ENCODE data around the gene FAM114A2.

The FAM114A2 gene

DNA sequence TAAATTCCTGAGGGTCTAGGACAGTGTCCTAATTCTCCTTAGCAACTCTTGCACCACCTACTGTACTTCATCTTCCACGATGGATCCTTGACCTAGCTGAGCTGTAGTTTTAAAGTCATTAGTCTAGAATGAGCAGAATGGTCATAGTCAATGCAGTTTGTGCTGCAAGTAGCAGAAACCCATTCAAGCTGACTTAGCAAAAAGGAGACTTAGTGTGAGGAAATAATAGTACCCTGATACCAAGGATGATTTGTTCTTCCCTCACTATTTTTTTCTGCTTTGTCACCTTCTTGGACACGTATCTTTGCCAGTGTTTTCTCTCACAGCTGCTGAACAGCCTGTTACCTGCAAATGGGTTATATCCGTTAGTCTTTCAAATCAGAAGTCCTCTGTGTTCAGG lies 5.4 kb upstream of the FAM114A2 start:
- no peak for TF ChIP-seq MYC (IDR thresholded peaks at IDR 0.05; ENCODE audit: low read depth, low read length)
- TF ChIP-seq, protein P1, sequence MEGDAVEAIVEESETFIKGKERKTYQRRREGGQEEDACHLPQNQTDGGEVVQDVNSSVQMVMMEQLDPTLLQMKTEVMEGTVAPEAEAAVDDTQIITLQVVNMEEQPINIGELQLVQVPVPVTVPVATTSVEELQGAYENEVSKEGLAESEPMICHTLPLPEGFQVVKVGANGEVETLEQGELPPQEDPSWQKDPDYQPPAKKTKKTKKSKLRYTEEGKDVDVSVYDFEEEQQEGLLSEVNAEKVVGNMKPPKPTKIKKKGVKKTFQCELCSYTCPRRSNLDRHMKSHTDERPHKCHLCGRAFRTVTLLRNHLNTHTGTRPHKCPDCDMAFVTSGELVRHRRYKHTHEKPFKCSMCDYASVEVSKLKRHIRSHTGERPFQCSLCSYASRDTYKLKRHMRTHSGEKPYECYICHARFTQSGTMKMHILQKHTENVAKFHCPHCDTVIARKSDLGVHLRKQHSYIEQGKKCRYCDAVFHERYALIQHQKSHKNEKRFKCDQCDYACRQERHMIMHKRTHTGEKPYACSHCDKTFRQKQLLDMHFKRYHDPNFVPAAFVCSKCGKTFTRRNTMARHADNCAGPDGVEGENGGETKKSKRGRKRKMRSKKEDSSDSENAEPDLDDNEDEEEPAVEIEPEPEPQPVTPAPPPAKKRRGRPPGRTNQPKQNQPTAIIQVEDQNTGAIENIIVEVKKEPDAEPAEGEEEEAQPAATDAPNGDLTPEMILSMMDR (IDR thresholded peaks at IDR 0.05; ENCODE audit: low read depth, low read length): no peak
- TF ChIP-seq, protein P2, sequence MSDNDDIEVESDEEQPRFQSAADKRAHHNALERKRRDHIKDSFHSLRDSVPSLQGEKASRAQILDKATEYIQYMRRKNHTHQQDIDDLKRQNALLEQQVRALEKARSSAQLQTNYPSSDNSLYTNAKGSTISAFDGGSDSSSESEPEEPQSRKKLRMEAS (IDR thresholded peaks at IDR 0.05; ENCODE audit: low read depth, low read length): no peak
- TF ChIP-seq POLR2A (IDR thresholded peaks at IDR 0.05; ENCODE audit: extremely low read depth, insufficient read length): no peak
- no peak overlapping the region for H3K4me3 ChIP-seq (ENCODE audit: low read depth, low read length)
- no peak for DNase-seq (ENCODE audit: low read depth)

DNA sequence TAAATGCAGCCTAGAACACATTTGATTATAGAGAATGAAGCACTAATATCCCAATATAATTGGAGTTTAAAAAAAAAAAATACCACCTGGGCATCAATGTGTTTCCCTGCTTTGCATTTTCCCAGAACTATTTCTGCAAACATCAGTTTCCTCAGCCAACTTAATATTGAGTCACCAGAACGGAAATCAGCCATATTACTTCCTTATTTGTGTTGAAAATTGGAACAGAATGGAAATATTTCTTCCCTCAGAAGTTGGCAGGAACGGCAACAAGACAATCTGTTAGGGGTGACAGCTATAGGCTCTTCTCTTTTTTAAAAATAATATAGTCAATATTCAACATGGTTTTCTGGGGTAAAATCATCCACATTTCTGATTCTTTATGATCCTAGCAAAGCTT lies 4.1 kb upstream of the FAM114A2 start:
- H3K4me3 ChIP-seq (ENCODE audit: low read depth, low read length): no peak overlapping the region
- no peak for DNase-seq (ENCODE audit: low read depth)
- TF ChIP-seq, protein P1 (IDR thresholded peaks at IDR 0.05; ENCODE audit: low read depth, low read length): no peak
- TF ChIP-seq, protein P2 (IDR thresholded peaks at IDR 0.05; ENCODE audit: low read depth, low read length): no peak
- TF ChIP-seq MYC (IDR thresholded peaks at IDR 0.05; ENCODE audit: low read depth, low read length) (no peak), POLR2A (IDR thresholded peaks at IDR 0.05; ENCODE audit: extremely low read depth, insufficient read length) (no peak)

DNA sequence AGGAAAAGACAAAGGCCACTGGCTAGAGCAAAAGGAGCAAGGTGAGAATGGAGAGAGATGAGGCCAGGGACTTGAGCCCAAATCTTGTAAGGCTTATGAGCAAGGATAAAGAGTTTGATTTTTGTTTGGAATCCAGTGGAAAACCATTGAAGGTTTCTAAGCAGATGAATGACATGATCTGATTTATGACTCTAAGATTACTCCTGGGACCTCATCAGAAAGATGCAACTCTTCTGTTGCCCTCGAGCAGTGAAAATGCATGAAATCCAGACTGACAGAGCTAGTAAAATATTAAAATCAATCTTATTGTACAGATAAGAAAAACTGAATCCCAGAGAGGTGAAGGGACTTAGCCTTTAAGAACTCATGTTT lies 734 bp upstream of the FAM114A2 start:
- no peak for DNase-seq (ENCODE audit: low read depth)
- no peak for TF ChIP-seq POLR2A (IDR thresholded peaks at IDR 0.05; ENCODE audit: extremely low read depth, insufficient read length)
- no peak for TF ChIP-seq MYC (IDR thresholded peaks at IDR 0.05; ENCODE audit: low read depth, low read length)
- TF ChIP-seq, protein P2 (IDR thresholded peaks at IDR 0.05; ENCODE audit: low read depth, low read length): no peak
- TF ChIP-seq, protein P1 (IDR thresholded peaks at IDR 0.05; ENCODE audit: low read depth, low read length): no peak
- H3K4me3 ChIP-seq (ENCODE audit: low read depth, low read length): peak overlapping the region; percentile 95

DNA sequence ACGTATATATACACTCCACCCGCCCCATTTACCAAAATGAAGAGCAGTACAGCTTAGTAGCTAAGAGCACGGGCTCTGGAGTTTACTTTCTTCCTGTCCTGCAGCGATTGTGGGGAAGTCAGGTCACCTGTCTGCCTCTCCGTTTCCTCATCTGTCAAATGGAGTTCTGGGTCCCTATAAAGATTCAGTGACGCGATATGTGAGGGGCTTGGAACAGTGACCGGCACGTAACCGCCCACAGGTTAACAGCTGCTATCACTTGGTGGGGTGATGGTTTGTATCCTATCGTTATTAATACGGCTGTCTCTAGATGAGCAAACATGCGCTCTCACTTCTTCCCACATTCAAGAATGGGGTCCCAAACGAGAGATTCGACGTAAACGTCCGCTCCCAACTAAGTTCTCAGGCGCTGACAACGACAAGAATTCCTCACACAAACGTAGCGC lies 426 bp downstream of the FAM114A2 start:
- no peak for TF ChIP-seq POLR2A (IDR thresholded peaks at IDR 0.05; ENCODE audit: extremely low read depth, insufficient read length)
- TF ChIP-seq, protein P1 (IDR thresholded peaks at IDR 0.05; ENCODE audit: low read depth, low read length): no peak
- TF ChIP-seq, protein P2 (IDR thresholded peaks at IDR 0.05; ENCODE audit: low read depth, low read length): no peak
- TF ChIP-seq MYC (IDR thresholded peaks at IDR 0.05; ENCODE audit: low read depth, low read length): no peak; the same call in 1 of the 2 replicates
- H3K4me3 ChIP-seq (ENCODE audit: low read depth, low read length): peak overlapping the region; percentile 95
- DNase-seq (ENCODE audit: low read depth): peak; percentile 61

DNA sequence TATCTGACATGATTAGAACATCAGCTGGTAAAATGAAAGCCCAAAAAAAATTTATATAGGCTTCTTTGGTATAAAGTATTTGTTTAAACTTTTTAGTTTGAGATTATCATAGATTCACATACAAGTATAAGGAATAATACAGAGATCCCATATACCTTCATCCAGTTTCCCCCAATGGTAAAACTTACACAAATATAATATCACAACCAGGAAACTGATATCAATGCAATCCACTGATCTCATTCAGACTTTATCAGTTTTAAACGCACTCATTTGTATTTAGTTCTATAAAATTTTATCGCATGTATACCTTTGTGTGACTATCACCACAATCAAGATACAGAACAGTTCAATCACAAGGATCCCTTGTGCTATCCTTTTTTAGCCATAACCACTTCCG lies 3.8 kb downstream of the FAM114A2 start:
- no peak for DNase-seq (ENCODE audit: low read depth)
- H3K4me3 ChIP-seq (ENCODE audit: low read depth, low read length): no peak overlapping the region
- TF ChIP-seq, protein P1 (IDR thresholded peaks at IDR 0.05; ENCODE audit: low read depth, low read length): no peak
- TF ChIP-seq POLR2A (IDR thresholded peaks at IDR 0.05; ENCODE audit: extremely low read depth, insufficient read length): no peak
- TF ChIP-seq MYC (IDR thresholded peaks at IDR 0.05; ENCODE audit: low read depth, low read length): no peak

DNA sequence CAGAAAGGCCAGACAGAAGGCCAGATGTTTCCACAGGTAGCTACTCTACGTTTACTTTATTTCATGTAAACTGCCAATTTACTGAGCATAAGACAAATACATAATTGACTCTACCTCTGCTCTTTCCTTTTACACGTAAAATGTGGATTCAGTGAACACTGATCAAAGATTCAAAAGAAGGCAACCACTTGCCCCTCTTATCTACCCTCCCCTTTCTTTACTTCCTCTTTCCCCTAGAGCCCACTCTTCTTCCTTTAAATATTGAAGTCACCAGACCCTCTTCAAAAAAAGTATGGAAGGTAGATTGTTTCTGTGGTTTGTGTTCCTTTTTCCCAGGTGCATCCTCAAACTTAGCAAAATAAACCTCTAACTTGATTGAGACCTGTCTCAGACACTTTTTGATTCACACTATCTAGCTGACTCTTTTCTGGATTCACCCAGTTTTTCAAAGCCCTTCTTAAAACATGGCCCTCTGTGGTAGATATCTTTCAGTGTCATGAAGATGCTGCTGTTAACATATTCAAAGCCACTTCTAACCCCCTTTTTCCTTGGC lies 6.7 kb downstream of the FAM114A2 start:
- TF ChIP-seq POLR2A (IDR thresholded peaks at IDR 0.05; ENCODE audit: extremely low read depth, insufficient read length) (no peak), MYC (IDR thresholded peaks at IDR 0.05; ENCODE audit: low read depth, low read length) (no peak)
- TF ChIP-seq, protein P1 (IDR thresholded peaks at IDR 0.05; ENCODE audit: low read depth, low read length): no peak
- TF ChIP-seq, protein P2 (IDR thresholded peaks at IDR 0.05; ENCODE audit: low read depth, low read length): no peak
- DNase-seq (ENCODE audit: low read depth): peak; percentile 9
- H3K4me3 ChIP-seq (ENCODE audit: low read depth, low read length): no peak overlapping the region

All from NB4 (cell line).